Measurements from ENCODE around the gene ABCA1.
A peak's percentile ranks its signal among the peaks of the same experiment; 100 is the strongest.

- TF ChIP-seq POLR2AphosphoS5 (IDR thresholded peaks at IDR 0.05), result peak in 1 of 2 donors; percentile 32
- TF ChIP-seq CTCF (IDR thresholded peaks at IDR 0.05), result no peak
- no peak for TF ChIP-seq POLR2A (IDR thresholded peaks at IDR 0.05)
- no peak for TF ChIP-seq EP300 (IDR thresholded peaks at IDR 0.05)
These were observed 59.1 kb downstream of the ABCA1 start for GRCh38 chr9:104868687-104869404.

Measured in upper lobe of left lung (tissue), 4 donors.